Activated T-helper 1 cell treated with anti-CD3 and anti-CD28 coated beads, Interleukin-12 subunit alpha, Interleukin-12 subunit beta, Interleukin-2, Interleukin-4 antibody, amounts not matched to agents 30 ng/mL and 10 ng/mL and 1 ng/mL, durations not matched to agents 14 hours and 24 hours and 36 hours (primary cell): ENCODE measurements around the gene TEP1. TPM values are rescaled to one million over a fixed set of nuclear protein-coding genes. Genes with fewer than 3 reads are reported as not detected.

Experiments used
- DNase-seq: peaks from one replicate; pipeline ENCODE4 v3.0.0; 2021; ENCODE audit warnings: low spot score
- H3K27ac Mint-ChIP-seq: one replicate; pipeline ENCODE4 v1.8.0; 2021; ENCODE audit warnings: mild to moderate bottlenecking, mixed read lengths
- H3K27me3 Mint-ChIP-seq: one replicate; pipeline ENCODE4 v1.8.0; 2022; ENCODE audit warnings: mild to moderate bottlenecking, moderate library complexity, mixed read lengths; ENCODE audit not compliant: insufficient read depth
- H3K36me3 Mint-ChIP-seq: one replicate; pipeline ENCODE4 v1.8.0; 2021; ENCODE audit warnings: low read depth, mixed read lengths
- H3K4me1 Mint-ChIP-seq: one replicate; pipeline ENCODE4 v1.8.0; 2021; ENCODE audit warnings: low read depth, mixed read lengths
- H3K4me3 Mint-ChIP-seq: one replicate; pipeline ENCODE4 v1.8.0; 2021; ENCODE audit warnings: mild to moderate bottlenecking, moderate library complexity, mixed read lengths
- H3K9me3 Mint-ChIP-seq: one replicate; pipeline ENCODE4 v1.8.0; 2021; ENCODE audit warnings: mixed read lengths
- intact Hi-C: fragments of 100-400 bp; cut with micrococcal nuclease; formaldehyde crosslinking; loops from one replicate; pipeline ENCODE4 v1.15.1; 2024
- total RNA-seq: library from RNA; stranded (reverse); gene quantifications from 2 replicates; pipeline ENCODE4 v1.2.3, GENCODE V29; 2022

TEP1 gene
- total RNA-seq, 1 donor from 2014 or later: 41.9 TPM

DNA sequence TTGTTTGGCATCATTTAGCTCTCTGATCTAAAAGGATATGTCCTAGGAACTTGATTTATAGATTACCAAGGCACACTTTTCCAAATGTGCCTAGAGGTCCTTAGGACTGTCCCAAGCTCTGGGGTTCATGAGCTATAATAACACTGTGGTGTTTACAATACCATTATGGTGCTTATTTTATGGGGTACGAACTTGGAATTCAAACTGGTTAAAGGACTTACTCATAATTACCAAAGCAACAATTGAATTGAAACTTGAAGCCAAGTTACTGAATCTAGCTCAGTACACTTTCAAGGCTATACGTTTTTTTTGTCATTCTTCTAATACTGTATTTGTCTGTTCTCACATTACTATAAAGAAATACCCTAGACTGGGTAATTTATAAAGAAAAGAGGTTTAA lies 9.6 kb upstream of the TEP1 start:
- peaks cover 10% of the 10 kb centered on the region for H3K4me1 Mint-ChIP-seq
- H3K9me3 Mint-ChIP-seq: no peaks in the 10 kb centered on the region
- no peak overlapping the region for H3K4me3 Mint-ChIP-seq
- H3K27ac Mint-ChIP-seq: no peak overlapping the region
- intact Hi-C loops: no loop called here
- H3K27me3 Mint-ChIP-seq: peaks cover 4% of the 10 kb centered on the region
- no peaks in the 10 kb centered on the region for H3K36me3 Mint-ChIP-seq
- no peak for DNase-seq

DNA sequence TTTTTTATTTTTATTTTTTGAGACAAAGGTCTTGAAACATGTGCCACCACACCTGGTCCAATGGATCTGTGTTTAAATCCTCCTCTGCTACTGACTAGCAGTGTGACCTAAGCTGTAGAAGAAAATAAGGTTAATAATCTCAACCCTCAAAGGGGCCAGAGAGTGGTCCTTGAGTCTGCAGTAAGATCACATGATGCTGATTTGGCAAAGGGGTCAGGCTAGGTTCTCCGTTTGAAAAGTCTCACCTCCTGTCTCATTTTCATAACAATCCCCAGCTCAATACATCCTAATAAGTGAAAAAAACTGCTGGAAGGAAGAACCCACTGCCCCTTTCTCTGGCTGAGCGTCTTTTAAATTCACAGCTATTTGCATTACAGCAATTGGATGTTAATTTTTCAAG lies 8.0 kb upstream of the TEP1 start:
- Mint-ChIP-seq H3K27ac (no peak overlapping the region), H3K4me3 (no peak overlapping the region), H3K36me3 (no peaks in the 10 kb centered on the region), H3K4me1 (peaks cover under 1% of the 10 kb centered on the region), H3K27me3 (peaks cover 4% of the 10 kb centered on the region), H3K9me3 (no peaks in the 10 kb centered on the region)
- DNase-seq: no peak
- intact Hi-C loops: loop anchor here (1.0 kb wide), 1 partner anchor 8 kb away; the partner anchor contains the start of gene TEP1

DNA sequence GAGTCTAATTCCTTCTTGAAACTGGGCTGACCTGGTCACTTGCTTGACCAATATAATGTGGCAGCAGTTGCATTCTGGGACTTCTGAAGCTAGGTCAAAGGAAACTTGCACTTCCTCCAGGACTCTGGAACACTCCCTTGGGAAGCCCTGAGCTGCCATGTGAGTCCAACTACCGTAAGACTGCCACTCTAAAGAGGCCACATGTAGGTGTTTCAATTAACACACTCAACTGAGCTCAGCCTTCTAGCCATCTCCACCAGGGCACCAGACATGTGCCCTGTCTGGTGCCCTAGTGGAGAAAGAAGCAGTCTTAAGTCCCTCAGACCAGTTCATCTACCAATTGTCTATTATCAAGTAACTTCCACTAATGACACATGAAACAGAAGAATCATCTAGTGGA lies 6.1 kb upstream of the TEP1 start:
- Mint-ChIP-seq H3K36me3 (no peaks in the 10 kb centered on the region), H3K27me3 (peaks cover 2% of the 10 kb centered on the region), H3K4me1 (peaks cover 7% of the 10 kb centered on the region), H3K9me3 (no peaks in the 10 kb centered on the region), H3K4me3 (no peak overlapping the region), H3K27ac (no peak overlapping the region)
- intact Hi-C loops: no loop called here
- no peak for DNase-seq

DNA sequence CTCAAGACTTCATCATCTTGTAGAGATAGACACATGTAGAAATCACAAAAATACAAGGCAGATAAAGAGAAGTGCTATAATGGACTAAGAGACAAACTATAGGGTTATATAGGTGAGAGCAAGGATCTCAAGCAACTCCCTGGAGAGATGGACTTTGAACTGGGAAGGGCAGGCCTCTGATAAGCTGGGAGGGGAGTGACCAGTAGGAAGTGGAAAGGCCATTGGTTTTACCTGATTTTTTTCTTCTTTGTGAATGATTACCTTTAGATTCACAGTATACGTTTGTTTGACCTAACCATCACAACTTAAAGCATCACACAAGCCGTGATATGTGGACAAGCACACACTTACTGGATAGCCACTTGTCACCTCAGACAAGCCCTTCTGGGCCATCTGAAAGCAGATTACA lies 5.2 kb upstream of the TEP1 start:
- no peaks in the 10 kb centered on the region for H3K9me3 Mint-ChIP-seq
- H3K27me3 Mint-ChIP-seq: peaks cover 2% of the 10 kb centered on the region
- no peak overlapping the region for H3K4me3 Mint-ChIP-seq
- no peak for DNase-seq
- no peak overlapping the region for H3K27ac Mint-ChIP-seq
- intact Hi-C loops: no loop called here
- peaks cover 15% of the 10 kb centered on the region for H3K4me1 Mint-ChIP-seq
- peaks cover 2% of the 10 kb centered on the region for H3K36me3 Mint-ChIP-seq

DNA sequence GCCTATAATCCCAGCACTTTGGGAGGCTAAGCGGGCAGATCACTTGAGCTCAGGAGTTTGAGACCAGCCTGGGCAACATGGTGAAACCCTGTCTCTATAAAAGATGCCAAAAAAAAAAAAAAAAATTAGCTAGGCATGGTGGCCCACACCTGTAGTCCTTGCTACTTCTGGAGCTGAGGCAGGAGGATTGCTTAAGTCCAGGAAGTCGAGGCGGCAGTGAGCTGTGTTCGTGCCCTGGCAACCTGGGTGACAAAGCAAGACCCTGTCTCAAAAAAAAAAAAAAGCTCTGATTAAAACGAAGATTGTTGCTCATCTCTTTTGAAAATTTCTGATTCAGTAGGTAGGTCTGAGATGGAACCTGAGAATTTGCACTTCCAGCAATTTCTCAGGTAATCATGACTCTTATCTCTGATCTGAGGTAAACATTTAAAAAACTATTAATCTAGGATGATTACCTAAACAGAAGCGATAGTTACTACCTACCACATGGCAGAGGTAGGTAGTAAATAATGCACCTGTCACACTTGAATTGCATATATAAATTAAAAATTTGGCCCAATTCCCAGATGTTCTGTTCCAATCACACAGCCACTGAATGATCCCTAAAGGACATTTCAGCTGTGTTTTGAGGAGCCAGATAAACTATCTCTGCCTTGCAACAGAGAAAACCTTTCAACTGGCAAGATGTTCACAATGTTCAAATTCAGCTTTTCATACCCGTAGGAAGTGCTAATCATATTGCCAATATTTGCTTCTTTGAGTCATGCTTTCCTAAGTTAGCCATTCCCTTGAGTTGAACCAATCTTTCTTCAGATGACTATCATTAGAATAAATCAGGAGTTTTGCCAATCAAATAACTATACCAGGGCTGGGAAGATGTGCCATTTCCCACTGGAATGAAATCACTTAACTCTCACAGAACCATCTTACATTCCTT lies 4.2 kb upstream of the TEP1 start:
- peaks cover 2% of the 10 kb centered on the region for H3K36me3 Mint-ChIP-seq
- no peak for DNase-seq
- intact Hi-C loops: no loop called here
- H3K9me3 Mint-ChIP-seq: no peaks in the 10 kb centered on the region
- no peak overlapping the region for H3K4me3 Mint-ChIP-seq
- H3K4me1 Mint-ChIP-seq: peaks cover 17% of the 10 kb centered on the region
- H3K27me3 Mint-ChIP-seq: no peaks in the 10 kb centered on the region
- no peak overlapping the region for H3K27ac Mint-ChIP-seq

DNA sequence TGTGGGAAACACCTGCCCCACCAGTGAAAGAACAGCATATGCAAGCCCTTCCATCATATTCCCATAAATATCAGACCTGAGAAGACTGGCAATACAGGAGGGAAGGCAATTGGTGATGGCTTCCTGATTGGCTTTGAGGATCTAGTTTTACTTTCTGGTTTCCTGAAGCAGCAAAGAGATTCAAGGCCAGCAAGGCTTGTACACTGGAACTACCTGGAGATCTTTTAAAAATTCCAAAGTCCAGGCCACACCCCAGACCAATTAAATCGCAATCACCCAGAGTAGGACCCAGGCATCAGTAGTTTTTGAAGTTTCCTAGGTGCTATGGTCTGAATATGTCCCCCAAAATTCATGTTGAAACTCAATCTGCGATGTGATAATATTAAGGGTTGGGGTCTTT lies 2.9 kb upstream of the TEP1 start:
- intact Hi-C loops: no loop called here
- DNase-seq: no peak
- no peaks in the 10 kb centered on the region for H3K27me3 Mint-ChIP-seq
- H3K27ac Mint-ChIP-seq: no peak overlapping the region
- no peaks in the 10 kb centered on the region for H3K9me3 Mint-ChIP-seq
- peaks cover 3% of the 10 kb centered on the region for H3K36me3 Mint-ChIP-seq
- no peak overlapping the region for H3K4me3 Mint-ChIP-seq
- peaks cover 27% of the 10 kb centered on the region for H3K4me1 Mint-ChIP-seq

DNA sequence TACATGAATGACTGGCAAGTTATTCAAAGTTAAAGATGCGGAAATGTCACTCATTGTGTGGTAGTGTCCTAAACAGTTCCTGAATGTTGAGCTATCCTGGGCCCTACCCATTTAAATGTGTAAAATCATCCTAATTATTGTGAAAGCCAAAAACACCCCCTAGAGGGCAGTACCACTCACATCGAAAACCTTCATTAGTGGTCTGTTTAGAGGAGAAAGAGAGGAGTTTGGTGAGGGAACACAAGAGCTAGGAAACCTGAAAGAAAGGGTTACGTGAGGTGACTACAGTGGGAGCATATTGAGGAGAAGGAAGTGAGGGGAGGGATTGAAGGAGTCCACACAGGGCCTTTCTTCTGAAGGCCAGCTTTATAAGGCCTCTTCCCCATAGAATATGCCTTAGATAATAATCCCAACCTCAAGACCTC lies 2.5 kb upstream of the TEP1 start:
- peaks cover 6% of the 10 kb centered on the region for H3K36me3 Mint-ChIP-seq
- no peak overlapping the region for H3K4me3 Mint-ChIP-seq
- peak; percentile 21 for DNase-seq
- no peaks in the 10 kb centered on the region for H3K9me3 Mint-ChIP-seq
- intact Hi-C loops: no loop called here
- peaks cover 31% of the 10 kb centered on the region for H3K4me1 Mint-ChIP-seq
- H3K27ac Mint-ChIP-seq: no peak overlapping the region
- no peaks in the 10 kb centered on the region for H3K27me3 Mint-ChIP-seq

DNA sequence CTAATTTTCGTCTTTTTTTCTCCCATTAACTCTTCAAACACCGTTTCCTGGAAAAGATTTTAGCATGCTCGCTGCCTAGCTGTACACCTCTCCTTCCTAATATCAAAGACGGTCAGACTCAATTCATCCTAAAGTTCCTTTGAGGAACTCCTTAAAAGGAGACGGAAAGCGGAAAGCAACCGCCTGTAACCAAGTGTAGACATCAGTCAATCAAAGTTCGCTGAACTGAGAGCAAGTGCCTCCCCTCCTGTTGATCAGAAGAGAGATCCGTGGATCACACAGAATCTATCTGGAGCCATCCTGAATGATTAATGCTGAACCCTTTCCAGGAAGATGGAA lies 412 bp upstream of the TEP1 start:
- Mint-ChIP-seq H3K27me3 (no peaks in the 10 kb centered on the region), H3K36me3 (peaks cover 13% of the 10 kb centered on the region), H3K9me3 (no peaks in the 10 kb centered on the region), H3K4me3 (peak overlapping the region; percentile 100), H3K27ac (peak overlapping the region; percentile 99), H3K4me1 (peaks cover 40% of the 10 kb centered on the region)
- DNase-seq: peak; percentile 9
- intact Hi-C loops: loop anchor here (1.0 to 2.0 kb wide), 10 partner anchors 8 to 268 kb away; partner anchors contain the start of genes CCNB1IP1, OSGEP, PARP2 and PIP4P1

DNA sequence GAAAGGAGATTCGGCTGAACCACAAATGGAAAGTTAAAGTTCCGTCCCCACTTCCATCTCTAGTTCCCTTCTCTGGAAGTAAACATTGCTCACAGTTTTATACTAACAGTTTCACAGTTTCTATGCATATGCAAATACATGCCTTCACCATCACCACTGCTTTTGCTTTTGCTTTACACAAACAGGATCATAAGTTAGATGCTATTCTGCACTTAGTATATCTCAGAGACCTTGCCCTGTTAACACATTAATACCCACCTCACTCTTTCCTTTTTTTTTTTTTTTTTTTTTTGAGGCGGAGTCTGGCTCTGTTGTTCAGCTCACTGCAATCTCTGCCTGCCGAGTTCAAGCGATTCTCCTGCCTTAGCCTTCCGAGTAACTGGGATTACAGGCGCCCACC lies 890 bp downstream of the TEP1 start:
- peak overlapping the region; percentile 87 for H3K27ac Mint-ChIP-seq
- no peak for DNase-seq
- peak overlapping the region; percentile 100 for H3K4me3 Mint-ChIP-seq
- no peaks in the 10 kb centered on the region for H3K9me3 Mint-ChIP-seq
- H3K36me3 Mint-ChIP-seq: peaks cover 22% of the 10 kb centered on the region
- H3K4me1 Mint-ChIP-seq: peaks cover 40% of the 10 kb centered on the region
- H3K27me3 Mint-ChIP-seq: no peaks in the 10 kb centered on the region
- intact Hi-C loops: loop anchor here (1.0 to 2.0 kb wide), 4 partner anchors 11 to 197 kb away; partner anchors contain the start of gene CCNB1IP1

DNA sequence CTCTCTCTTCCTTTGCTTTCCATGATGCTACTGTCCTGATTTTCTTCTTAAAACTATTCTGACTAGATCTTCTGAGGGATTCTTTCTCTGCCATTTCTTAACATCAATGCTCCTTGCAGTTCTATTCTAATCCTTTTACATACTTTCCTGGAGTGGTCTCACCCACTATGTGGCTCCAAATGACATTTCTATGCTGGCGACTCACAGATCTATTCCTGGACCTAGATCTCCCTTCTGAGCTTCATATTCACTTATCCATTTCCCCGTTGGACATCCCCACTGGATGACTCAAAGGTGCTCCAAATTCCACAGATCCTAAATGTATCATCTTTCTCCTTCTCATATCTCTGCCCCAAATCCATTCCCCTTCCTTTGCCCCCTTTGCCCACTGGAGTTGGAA lies 4.1 kb downstream of the TEP1 start:
- Mint-ChIP-seq H3K9me3 (no peaks in the 10 kb centered on the region), H3K27me3 (no peaks in the 10 kb centered on the region), H3K27ac (peak overlapping the region; percentile 45), H3K4me1 (peaks cover 52% of the 10 kb centered on the region), H3K36me3 (peaks cover 45% of the 10 kb centered on the region), H3K4me3 (no peak overlapping the region)
- intact Hi-C loops: no loop called here
- DNase-seq: no peak

DNA sequence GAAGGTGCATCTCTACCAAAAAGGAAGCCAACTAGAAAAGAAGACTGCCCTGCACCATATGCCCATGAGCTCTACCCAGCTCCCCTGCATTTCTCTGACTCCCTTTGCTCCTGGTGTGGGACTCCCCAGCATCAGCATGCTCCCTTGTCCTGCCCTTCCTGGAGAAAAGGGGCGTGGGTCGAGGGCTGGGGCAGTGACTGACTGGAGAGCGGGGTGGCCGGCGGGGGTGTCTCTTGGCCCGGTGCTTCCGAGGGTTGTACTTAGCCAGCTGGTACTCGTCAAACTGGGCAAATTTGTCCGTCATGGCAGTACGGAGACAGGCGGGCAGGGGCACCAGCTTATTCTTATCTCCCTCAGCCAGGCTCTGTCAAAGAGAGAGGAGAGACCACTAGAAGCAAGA lies 9.8 kb downstream of the TEP1 start:
- peaks cover 37% of the 10 kb centered on the region for H3K4me1 Mint-ChIP-seq
- peaks cover 67% of the 10 kb centered on the region for H3K36me3 Mint-ChIP-seq
- DNase-seq: no peak
- no peak overlapping the region for H3K4me3 Mint-ChIP-seq
- intact Hi-C loops: no loop called here
- H3K9me3 Mint-ChIP-seq: no peaks in the 10 kb centered on the region
- no peaks in the 10 kb centered on the region for H3K27me3 Mint-ChIP-seq
- H3K27ac Mint-ChIP-seq: peak overlapping the region; percentile 42

DNA sequence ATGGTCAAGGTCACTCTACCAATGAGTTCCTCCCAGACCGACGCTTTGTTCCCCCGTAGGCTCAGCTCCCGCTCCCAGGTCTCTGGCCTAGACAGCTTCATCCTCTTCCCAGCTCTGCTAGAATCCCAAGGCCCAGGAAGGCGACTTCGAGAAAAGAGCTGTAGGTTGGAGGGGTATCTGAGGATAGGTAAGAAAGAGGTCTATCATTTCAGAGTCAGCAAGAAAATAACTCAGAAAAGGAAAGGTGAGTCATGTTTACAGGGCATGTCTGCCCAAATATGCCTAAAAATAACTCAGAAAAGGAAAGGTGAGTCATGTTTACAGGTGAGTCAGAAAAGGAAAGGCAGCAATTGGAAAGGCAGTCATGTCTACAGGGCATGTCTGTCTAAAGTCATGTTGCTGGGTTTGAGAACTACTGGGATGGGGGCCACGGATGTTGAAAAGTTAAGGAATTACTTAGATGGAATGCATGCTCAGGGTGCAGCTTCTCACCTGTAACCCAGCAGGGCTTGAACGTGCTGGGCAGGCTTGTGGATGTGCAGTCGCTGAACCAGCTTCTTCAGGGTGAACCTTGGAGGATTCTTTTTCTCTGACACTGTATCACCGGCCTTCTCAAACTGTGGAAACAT lies 12.2 kb downstream of the TEP1 start:
- Mint-ChIP-seq H3K9me3 (no peaks in the 10 kb centered on the region), H3K4me3 (peak overlapping the region; percentile 53), H3K4me1 (peaks cover 30% of the 10 kb centered on the region), H3K27ac (peak overlapping the region; percentile 86), H3K27me3 (no peaks in the 10 kb centered on the region), H3K36me3 (peaks cover 57% of the 10 kb centered on the region)
- DNase-seq: no peak
- intact Hi-C loops: loop anchor here (1.0 to 2.0 kb wide), 4 partner anchors 11 to 282 kb away; partner anchors contain the start of genes APEX1, OSGEP and PARP2

DNA sequence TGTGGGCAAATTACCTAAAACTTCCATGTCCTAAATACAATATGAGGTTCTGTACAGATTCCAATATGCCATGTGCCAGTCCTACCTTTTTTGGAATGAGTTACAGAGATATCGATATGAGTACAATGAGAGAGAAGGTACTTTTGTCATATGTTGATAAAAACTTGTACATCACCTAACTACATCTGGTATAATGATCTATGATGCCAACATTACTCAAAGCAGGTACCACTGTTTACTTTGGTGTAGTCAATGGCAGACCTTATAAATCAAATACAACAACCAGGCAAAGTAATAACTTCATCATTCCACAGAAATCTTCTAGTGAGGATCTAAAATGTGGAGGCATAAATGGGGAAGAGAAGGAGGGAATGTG lies 12.7 kb downstream of the TEP1 start:
- Mint-ChIP-seq H3K27me3 (no peaks in the 10 kb centered on the region), H3K9me3 (no peaks in the 10 kb centered on the region), H3K4me1 (peaks cover 27% of the 10 kb centered on the region), H3K27ac (peak overlapping the region; percentile 86), H3K36me3 (peaks cover 57% of the 10 kb centered on the region), H3K4me3 (peak overlapping the region; percentile 53)
- intact Hi-C loops: loop anchor here (2.0 kb wide), 1 partner anchor 54 kb away; the partner anchor contains the start of genes APEX1 and OSGEP
- no peak for DNase-seq
